Brain pericyte (primary cell): Measurements from ENCODE around the gene OTOP3.
"Not testable (repeated sequence)": the region's sequence is repeated elsewhere in the genome, so short reads cannot be mapped to it uniquely, and the experiment has no call there.

Experiments
- DNase-seq: peaks from one replicate; pipeline ENCODE4 v3.0.0-alpha.2; 2012; ENCODE audit warnings: low read depth, low spot score

Gene OTOP3, protein sequence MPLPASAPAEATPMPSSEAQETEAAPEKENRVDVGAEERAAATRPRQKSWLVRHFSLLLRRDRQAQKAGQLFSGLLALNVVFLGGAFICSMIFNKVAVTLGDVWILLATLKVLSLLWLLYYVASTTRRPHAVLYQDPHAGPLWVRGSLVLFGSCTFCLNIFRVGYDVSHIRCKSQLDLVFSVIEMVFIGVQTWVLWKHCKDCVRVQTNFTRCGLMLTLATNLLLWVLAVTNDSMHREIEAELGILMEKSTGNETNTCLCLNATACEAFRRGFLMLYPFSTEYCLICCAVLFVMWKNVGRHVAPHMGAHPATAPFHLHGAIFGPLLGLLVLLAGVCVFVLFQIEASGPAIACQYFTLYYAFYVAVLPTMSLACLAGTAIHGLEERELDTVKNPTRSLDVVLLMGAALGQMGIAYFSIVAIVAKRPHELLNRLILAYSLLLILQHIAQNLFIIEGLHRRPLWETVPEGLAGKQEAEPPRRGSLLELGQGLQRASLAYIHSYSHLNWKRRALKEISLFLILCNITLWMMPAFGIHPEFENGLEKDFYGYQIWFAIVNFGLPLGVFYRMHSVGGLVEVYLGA

DNA sequence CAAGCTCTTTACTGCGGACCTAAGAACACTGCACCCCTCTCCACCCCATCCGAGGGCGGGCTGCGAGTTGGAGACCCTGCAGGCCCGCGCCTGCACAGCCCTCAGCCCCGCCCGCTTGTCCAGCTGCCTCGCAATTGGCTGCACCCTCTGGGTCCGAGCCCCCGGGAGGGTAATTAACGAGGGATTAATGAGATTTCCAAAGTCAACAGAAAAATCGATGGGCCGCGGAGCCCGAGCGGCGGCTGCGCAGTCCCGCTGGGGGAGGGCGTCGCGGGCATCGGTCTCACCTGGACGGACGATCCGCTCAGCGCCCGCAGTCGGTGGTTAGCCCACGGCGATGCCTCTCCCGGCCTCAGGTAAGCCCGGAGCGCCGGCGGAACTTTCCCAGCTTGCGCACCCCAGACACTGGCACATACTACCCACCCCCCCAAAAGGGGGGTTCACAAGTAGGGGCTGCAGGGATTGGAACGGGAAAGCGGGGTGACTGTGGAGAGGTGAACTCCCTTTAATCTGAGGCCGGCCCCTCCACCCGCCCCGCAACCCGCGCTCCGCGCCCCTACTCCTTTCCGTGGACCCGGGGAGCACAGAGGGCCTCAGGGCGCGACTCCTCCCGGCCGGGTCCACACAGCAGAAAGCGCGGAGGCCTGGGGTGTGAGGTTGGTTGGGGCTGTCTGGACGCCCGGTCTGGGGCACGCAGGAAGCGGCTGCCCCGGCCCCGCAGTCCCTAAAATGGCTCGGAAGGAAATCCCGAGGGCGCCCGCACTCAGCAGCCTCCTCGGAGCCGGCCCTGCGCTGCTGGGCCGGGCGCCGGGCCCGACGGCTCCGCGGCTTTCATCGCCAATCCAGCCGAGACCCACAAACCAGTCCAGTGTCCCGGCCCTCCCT is at the start of gene OTOP3:
OTOP3 (plus strand) TSS at position 314 of the 885 bp plus-strand sequence; CDS start at position 338, 24 bp downstream.
- DNase-seq, result no peak

DNA sequence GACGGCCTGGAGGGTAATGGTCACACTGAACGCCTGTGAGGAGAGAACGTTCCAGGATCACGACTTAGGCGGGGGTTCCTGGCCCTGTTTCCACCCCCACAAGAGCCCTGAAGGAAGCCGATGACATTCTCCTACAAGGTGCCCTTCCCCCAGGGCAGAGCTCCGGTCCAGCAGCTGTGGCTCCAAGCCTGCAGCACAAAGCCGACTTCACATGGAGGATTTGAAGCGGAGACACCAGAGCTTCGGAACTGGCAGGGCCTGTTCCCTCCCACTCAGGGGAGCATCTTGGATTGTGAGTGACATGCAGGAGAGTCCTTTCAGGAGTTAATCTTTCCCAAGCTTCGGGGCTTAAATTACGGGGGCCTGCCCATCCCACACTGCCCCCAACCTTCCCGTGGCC is 47.2 kb upstream of the OTOP3 start:
- no peak for DNase-seq

DNA sequence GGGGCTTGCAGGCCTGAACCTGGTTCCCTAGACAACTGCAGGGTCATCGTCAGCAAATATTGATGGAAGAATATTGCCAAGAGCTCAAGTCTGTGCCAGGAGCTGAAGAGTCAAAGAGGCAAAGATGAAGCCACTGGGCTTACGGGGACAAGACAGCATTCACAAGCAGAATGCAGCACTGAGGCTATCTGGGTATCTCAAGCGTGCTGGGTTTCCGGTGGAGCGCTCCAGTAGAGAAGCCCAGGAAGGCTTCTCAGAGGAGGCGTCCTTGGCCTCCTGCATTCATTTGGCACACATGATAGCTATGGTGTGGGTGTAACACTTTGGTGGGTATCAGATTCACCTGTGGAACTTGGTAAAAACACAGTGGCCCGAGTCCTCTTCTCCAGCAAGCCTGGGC is 45.1 kb upstream of the OTOP3 start:
- no peak for DNase-seq

DNA sequence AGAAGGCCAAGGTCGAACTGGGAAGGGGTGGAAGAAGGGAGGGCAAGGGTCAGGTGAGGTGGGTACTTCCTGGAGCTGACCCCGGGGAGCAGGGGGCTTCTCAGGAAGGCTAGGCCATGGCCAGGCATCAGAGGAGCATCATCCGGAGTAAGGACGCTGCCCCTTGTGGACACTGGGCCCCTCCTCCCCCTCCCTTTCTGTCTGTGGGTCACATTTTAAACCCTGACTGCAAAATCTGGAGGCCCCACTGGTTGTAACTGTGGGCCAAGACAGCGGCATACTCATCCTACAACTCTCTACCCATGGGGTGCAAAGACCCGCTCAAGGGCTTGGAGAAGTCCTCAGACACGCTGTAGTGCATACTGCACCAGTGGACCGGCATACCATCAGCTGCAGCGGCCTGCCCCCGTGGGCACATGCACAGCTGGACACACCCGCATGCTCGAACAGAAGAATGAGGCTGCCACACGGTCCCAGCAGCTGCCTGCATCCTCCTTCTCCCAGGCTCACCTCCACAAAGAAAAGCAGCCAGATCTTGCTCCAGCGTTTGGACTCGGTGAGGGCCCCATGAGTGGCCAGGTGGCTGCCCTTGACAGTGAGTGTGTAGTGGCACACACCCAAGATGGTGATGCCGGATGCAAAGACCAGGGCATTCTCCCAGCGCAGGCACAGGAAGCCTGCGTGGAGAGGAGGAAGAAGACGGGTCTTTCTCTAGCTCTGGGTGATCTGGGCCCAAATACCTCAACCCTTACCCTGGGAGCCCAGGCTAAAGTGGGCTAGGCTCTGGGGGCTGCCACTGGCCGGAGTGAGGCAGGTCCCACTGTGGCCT is 43.5 kb upstream of the OTOP3 start:
- no peak for DNase-seq

DNA sequence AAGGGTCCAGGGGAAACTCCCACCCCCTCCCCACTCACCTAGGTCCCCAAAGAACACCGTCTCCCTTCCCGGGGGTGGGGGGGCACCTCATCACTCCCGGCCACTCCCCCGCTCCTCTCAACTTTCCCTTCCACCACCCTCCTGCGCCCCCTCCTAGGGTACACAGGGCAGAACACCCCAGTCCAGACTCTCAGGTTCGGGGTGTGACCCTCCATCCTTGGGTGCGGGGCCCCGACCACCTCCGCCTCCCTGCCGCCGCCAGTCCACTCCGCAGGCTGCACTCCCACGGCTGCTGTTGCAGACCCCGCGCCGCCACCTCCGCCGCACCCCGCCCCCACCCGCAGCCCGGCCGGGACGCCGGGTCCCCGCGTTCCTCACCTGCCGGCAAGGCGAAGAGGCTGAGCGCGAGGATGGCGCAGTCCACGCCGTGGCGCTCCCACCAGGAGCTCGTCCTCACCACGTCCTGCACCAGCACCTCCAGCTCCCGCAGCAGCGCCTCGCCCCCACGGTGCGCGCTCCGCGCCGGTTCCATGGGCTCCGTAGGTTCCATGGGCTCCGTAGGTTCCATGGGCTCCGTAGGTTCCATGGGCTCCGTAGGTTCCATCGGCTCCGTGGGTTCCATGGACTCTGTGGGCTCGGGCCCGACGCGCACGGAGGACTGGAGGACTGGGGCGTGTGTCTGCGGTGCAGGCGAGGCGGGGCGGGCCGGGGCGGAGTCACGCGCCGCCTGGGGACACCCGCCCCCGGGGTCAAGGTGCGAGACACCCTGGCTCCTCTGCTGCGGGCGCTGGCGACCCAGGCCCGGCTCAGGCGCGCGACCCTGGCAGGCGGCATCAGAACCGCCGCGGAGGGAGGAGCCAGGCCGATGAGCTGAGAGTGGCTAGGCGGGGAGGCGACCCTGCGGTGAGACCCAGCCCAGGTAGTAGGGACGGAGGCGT is 42.5 kb upstream of the OTOP3 start, which contains the start of gene FADS6:
FADS6 (minus strand) TSS at position 660 of the 938 bp plus-strand sequence; CDS start at position 622, 38 bp downstream.
- DNase-seq, result no peak

DNA sequence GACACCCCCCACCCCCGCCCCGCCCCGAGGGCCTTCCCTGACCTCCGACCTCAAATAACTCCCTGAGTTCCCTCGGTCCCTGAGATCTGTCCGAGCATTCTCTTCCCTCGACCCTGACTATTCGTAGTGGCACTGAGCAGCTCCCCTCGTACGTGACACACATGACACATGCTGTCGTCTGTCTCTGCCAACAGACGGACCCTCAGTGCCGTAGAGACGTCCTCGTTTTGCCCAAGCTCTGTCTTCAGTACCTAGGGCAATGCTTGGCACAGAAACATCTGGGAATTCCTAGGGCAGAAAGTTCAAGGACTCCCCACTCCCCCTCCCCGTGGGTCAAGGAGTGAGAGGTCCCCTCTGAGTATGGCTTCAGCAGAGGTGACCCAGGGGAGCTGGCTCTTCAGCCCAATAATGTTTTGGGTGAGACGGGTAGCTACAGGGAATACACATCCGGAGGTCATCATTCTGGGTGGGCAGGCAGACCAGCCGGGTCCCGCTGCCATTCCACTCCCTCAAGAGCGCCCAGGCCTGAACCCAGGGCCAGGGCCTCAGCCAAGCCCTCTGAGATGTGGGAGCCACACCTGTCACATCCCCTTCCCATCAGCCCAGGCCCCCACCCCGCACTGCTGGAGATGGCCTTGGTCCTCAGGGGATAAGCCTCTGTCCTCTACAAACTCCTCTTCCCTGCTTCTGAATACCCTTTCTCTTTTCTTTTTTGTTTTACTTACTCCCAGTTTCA is 41.6 kb upstream of the OTOP3 start:
- DNase-seq, result no peak

DNA sequence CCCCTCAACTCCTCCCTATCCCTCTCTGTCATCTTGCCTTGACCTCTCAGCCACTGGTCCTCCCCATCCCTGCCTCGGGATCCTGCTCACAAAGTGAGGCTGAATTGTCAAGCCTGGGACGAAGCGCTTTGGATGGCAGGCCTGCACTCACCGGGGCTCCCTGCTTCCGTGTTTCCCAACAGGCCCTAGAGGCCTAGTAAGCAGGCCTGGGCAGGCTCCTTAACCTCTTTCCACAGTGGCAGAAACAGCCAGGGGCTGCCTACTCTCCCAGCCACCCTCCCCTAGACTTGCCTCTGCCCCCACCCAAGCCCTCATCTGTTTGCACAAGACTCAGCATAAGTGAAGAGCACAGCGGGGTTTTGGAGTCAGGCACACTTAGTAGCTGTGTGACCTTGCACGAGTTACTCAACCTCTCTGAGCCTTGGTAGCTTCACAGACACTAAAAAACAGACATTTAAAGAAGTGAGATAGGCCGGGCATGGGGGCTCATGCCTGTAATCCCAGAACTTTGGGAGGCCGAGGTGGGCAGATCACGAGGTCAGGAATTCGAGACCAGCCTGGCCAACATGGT is 37.2 kb upstream of the OTOP3 start:
- no peak for DNase-seq

DNA sequence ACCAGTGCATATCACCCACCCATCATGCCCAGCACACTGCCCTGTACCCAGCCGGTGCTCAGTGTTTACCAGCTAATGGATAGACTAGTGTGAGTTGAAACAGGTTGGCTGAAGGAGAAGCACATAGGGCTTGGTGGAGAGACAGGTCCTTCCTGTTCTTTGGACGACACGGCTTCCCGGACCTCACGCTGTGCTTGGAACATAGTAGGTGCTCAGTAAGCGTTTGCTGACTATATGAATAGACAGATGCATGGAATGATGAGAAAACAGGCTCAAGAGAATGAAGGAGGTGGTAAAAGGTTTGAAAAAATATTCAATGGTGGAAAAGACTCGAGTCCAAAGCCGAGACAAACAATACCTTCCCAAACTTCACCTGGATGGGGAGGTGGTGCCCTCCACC is 35.5 kb upstream of the OTOP3 start:
- no peak for DNase-seq

DNA sequence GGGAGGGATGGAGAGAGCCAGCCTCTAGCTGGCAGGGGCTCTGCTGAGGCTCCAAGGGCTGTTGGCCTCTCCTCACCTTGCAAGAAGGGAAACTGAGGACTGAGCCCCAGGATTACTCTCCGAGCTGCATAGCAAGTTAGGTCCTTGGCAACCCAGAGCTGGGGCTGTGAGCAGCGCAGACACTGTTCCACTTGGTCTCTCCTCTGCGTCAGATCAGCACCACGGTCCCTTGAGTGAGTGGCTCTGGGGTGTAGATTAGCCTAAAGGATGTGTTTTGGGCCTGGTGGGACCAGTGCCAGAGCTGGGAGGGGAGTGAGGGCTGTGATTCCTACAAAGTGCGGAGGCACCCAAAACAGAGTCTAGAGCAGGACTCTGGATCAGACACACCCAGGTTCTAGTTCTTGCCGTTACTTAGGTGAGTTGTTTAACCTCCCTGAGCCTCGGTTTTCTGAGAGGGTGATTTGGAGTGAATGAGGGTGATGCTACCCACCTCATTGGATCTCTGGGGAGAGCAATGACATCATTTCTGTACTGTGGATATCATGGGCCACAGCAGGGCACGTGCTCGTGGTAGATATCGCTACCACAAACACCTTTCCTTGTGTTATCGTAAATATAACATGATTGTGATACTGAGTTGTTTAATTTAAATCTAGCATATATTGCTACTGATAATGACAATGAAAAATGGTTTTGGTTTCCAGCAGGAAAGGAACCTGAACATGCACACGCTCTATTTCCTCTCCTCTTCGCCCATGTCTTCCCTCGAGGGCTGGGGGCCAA is 34.2 kb upstream of the OTOP3 start:
- DNase-seq, result no peak

DNA sequence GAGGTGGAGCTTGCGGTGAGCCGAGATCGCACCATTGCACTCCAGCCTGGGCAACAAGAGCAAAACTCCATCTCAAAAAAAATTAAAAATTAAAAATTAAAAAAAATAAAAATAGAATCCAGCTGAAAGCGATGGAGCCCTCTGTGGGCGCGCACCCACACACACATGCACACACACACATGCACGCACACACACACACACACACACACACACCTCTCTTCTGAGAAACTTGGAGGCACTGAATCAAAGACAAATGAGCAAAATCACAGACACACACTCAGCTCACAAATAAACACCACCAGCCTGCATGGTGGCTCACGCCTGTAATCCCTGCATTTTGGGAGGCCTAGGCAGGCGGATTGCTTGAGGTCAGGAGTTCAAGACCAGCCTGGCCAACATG is 32.7 kb upstream of the OTOP3 start:
- no peak for DNase-seq

DNA sequence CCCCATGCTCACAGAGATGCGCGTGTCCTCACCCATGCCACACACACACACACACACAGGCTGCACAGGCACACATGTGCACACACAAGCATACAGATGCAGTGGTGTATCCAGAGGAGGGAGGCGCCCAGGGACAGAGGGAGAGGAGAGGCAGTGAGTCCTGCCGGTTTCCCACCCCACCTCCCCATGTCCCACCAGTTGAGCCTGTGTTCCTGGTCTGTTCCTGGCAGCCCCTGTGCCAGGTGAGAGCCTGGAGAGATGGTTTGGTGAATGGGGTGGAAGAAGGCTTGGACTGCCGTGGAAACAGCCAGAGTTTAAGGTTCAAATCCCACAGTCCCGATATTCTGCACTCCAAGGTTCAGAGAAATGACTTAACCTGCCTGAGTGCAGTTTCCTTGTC is 32.0 kb upstream of the OTOP3 start:
- DNase-seq, result no peak

DNA sequence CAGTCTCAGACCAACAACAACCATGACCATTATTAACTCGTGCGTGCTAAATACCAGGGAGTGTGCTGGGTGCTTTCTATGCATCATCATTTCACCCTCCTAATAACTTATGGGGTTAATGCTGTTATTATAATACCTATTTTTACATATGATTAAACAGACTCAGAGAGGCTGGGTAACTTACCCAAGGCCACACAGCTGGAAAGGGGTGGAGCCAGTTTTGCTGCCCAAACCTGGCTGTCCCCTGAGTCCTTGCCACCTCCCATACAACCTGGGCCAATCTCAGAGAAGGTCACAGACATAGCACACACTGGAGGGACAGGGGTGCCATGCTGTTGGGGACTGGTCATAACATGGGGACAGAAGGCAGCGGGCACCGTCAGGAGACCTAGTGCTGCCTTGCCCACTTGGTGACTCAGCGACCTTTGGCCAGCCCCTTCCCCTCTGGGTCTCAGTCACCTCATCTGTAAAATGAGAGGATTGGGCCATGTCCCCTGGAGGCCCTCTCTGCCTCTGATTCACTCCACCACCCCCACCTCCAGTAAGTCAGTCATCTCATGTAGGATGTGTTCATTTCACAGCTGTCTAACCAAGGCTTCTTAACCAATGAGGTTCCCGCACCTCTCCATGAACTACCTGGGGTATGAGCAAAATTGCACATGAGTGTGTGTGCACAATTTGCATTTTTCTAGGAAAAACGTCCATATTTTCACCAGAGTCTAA is 30.9 kb upstream of the OTOP3 start:
- no peak for DNase-seq

DNA sequence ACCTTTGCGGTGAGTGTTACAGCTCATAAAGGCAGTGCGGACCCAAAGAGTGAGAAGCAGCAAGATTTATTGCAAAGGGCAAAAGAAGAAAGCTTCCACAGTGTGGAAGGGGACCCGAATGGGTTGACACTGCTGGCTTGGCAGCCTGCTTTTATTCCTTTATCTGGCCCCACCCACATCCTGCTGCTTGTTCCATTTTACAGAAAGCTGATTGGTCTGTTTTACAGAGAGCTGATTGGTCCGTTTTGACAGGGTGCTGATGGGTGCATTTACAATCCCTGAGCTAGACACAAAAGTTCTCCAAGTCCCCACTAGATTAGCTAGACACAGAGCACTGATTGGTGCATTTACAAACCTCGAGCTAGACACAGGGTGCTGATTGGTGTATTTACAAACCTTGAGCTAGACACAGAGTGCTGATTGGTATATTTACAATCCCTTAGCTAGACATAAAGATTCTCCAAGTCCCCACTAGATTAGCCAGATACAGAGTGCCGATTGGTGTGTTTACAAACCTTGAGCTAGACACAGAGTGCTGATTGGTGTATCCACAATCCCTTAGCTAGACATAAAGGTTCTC is 29.4 kb upstream of the OTOP3 start:
- not testable (repeated sequence) for DNase-seq

DNA sequence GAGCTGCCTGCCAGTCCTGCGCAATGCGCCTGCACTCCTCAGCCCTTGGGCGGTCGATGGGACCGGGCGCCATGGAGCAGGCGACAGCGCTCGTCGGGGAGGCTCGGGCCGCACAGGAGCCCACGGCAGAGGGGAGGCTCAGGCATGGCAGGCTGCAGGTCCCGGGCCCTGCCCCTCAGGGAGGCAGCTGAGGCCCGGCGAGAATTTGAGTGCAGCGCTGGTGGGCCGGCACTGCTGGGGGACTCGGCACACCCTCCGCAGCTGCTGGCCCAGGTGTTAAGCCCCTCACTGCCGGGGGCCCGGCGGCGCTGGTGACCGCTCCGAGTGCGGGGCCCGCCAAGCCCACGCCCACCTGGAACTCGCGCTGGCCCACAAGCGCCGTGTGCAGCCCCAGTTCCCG is 28.7 kb upstream of the OTOP3 start:
- DNase-seq, result no peak

DNA sequence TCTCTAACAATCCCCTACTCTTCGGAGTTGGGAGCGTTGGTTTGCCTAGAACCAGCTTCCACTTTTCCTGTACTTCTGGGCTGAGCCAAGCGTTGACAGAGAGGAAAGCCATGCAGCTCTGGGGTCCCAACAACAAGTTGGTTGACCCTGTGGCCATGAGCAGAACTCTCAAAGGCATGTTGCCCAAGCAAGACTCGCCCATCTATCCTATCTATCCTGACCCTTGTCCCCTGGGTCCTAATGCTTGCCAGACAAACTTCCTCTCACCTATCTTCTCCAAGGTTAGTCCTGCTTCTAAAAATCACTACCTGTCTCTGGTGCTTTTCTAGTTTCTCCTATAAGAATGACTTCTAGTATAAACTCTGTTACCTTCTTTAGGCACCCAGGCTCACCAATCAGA is 26.6 kb upstream of the OTOP3 start:
- not testable (repeated sequence) for DNase-seq

DNA sequence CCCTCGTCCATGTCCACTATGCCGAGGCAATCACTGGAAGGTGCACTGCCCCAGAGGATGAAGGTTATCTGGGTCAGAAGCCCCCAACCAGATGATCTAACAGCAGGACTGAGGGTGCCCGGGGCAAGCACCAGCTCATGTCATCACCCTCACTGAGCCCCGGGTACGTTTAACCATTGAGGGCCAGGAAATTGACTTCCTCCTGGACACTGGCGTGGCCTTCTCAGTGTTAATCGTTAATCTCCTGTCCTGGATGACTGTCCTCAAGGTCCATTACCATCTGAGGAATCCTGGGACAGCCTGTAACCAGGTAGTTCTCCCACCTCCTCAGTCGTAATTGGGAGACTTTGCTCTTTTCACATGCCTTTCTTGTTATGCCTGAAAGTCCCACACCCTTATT is 24.3 kb upstream of the OTOP3 start:
- not testable (repeated sequence) for DNase-seq

DNA sequence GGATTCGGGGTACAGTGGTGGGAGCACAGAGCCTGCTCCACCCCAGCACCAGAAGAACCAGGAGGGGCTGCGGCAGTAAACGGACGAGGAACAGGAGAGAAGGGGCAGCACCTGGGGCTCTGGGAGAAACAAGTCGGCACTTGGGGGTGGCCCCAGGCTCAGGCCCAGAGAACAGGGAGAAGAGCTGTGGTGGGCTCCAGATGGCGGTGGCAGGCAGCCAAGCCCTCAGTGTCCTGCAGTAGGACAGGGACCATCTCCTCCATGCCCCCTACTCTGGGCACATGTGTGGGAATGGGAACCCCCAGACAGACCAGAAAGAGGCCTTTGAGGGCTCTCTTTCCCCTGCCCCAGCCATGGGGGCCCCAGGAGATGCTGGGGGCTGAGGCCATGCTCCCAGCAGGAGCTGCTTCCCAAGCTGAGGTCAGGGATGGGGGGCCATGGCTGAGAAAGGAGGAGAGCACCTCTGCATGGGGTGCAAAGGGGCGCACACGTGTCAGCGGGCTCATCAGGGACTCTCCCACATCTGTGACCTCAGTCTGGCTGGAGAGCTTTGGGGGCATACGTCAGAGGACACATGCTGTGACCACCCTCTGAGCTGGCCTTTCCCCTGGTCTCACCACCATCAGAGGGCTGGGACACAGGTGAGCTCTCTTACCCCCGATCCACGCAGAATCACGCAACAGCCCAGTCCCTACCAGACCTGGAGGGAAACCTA is 19.4 kb upstream of the OTOP3 start:
- DNase-seq, result no peak
